Peyer's patch (tissue), 4 donors: ENCODE measurements around the gene GPC6.

ENCODE experiments used
- CTCF ChIP-seq, 6 experiments: fragments of 450-650 bp in 4 of 6; fragments of 200-600 bp in 2 of 6; sonication (generic) in 1 of 6; IDR thresholded peaks; one replicate each; pipeline ENCODE4 v1.5.1; 2017 to 2019; ENCODE audit warnings: antibody characterized with exemption in 6 of 6, mild to moderate bottlenecking in 3 of 6, moderate library complexity in 1 of 6
- POLR2A ChIP-seq, 2 donors: fragments of 450-650 bp; IDR thresholded peaks; one replicate each; pipeline ENCODE4 v1.5.1; 2017; ENCODE audit warnings: antibody characterized with exemption in 2 of 2, mild to moderate bottlenecking in 2 of 2, moderate library complexity in 2 of 2

DNA sequence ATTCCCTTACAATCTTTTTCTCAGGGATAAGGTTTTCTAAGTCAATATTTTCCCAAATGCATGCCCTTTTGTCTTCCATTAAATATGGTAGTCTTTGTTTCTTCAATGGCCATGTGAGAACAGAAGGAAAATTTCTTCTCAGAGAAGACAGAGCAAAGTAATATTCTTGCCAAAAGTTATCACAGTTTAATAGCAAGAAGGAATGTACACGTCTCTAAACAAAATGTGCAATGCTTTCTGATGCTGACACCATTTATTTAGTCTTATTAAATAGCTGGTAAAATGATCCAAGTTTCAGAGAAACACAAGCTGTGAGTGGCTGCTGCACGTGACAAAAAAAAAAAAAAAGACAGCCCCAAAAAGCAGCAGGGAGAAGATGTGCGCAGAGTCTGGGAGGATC lies 542.5 kb downstream of the GPC6 start:
- TF ChIP-seq POLR2A (IDR thresholded peaks at IDR 0.05) (no peak), CTCF (IDR thresholded peaks at IDR 0.05) (no peak)
